PFSK-1 (cell line): ENCODE measurements around the gene TTLL12.

ENCODE experiments used
- FOXP2 ChIP-seq: optimal IDR thresholded peaks from 2 replicates; pipeline ENCODE3; 2011; ENCODE audit warnings: borderline replicate concordance, control low read depth, inconsistent platforms; ENCODE audit not compliant: insufficient read depth; ENCODE audit errors: extremely low read length, extremely low read depth
- POLR2AphosphoS5 ChIP-seq: IDR thresholded peaks from 2 replicates; pipeline ENCODE4 v1.6.1; 2012; ENCODE audit warnings: low read depth, mild to moderate bottlenecking, control low read depth, low read length, moderate library complexity
- SIN3A ChIP-seq: IDR thresholded peaks from 2 replicates; pipeline ENCODE4 v1.6.1; 2012; ENCODE audit warnings: mild to moderate bottlenecking, low read length, moderate library complexity, borderline replicate concordance; ENCODE audit not compliant: insufficient read depth
- TAF1 ChIP-seq: IDR thresholded peaks from 2 replicates; pipeline ENCODE4 v1.6.1; 2012; ENCODE audit warnings: low read length, control low read depth, borderline replicate concordance; ENCODE audit not compliant: insufficient read depth
- TF ChIP-seq, protein P1 (sequence below), 2 experiments: IDR thresholded peaks; 2 replicates each; pipeline versions ENCODE4 v1.6.1 to v1.8.0; 2011 to 2012; ENCODE audit warnings: low read depth in 2 of 2, low read length in 2 of 2, control low read depth in 1 of 2, inconsistent platforms in 1 of 2, mild to moderate bottlenecking in 1 of 2, moderate library complexity in 1 of 2; ENCODE audit not compliant: insufficient read depth in 1 of 2

The TTLL12 gene

DNA sequence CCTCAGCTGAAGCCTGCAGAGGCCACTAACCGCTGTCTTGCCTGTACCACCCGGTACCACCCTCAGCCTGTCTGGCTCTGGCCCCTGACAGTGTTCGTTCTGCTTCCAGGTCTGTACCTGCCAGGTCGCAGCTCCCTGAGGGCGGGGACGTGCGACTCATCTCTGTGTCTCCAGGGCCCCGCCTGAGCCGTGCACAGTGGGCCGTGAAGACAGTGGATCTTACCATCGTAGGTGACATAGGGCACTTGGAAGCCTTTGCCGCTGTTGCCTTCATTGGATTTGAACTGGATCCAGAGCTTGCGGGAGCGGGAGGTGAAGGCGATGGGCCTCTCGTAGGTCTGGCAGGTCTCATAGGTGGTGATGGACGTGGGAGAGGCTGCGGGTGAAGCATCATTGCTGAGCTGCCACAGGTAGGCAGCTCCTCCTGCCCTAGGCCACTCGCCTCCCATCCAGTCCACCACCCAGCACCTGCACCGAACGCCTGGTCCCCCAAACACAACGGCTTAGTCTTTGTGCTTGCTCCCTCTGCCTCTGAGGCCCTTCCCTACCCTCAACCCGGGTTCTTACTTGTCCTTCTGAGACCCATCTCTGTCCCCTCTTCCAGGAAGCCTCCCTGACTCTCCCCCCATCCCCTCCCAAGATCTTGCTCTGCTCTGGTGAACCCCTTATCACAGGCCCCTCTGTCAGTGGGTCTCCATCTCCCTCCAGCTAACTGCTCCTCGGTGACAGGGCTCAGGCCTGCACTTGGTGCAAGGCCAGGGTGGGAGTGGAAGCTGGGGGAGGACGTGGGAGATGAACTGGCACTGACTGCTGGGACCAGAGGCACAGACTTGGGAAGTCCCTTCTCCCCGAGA lies 21.1 kb upstream of the TTLL12 start:
- TF ChIP-seq FOXP2 (no peak), TAF1 (no peak), SIN3A (no peak), POLR2AphosphoS5 (no peak)
- TF ChIP-seq, protein P1, sequence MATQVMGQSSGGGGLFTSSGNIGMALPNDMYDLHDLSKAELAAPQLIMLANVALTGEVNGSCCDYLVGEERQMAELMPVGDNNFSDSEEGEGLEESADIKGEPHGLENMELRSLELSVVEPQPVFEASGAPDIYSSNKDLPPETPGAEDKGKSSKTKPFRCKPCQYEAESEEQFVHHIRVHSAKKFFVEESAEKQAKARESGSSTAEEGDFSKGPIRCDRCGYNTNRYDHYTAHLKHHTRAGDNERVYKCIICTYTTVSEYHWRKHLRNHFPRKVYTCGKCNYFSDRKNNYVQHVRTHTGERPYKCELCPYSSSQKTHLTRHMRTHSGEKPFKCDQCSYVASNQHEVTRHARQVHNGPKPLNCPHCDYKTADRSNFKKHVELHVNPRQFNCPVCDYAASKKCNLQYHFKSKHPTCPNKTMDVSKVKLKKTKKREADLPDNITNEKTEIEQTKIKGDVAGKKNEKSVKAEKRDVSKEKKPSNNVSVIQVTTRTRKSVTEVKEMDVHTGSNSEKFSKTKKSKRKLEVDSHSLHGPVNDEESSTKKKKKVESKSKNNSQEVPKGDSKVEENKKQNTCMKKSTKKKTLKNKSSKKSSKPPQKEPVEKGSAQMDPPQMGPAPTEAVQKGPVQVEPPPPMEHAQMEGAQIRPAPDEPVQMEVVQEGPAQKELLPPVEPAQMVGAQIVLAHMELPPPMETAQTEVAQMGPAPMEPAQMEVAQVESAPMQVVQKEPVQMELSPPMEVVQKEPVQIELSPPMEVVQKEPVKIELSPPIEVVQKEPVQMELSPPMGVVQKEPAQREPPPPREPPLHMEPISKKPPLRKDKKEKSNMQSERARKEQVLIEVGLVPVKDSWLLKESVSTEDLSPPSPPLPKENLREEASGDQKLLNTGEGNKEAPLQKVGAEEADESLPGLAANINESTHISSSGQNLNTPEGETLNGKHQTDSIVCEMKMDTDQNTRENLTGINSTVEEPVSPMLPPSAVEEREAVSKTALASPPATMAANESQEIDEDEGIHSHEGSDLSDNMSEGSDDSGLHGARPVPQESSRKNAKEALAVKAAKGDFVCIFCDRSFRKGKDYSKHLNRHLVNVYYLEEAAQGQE (IDR thresholded peaks at IDR 0.05; ENCODE audit: insufficient read depth in 1 of 2, low read depth in 2 of 2, low read length in 2 of 2) = no peak

DNA sequence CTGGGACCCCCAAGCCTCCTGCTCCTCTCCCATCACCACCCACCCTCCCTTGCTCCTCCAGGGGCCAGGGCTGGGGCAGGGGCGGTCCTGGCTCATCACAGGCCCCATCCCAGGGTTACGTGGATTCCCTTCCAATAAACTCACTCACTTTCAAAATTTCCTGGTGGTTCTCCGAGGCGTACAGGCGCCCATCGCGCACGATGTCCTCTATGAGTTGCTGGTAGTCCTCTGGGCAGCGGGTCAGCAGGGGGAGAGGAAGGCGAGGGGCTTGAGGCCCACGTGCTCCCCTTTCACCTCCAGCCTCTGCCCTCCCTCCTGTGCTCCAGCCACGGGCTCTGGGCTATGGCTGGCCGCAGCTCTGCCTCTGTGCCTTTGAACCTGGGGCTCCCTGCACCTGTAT lies 20.5 kb upstream of the TTLL12 start:
- no peak for TF ChIP-seq POLR2AphosphoS5
- no peak for TF ChIP-seq TAF1
- no peak for TF ChIP-seq FOXP2
- TF ChIP-seq SIN3A = no peak
- TF ChIP-seq, protein P1 (IDR thresholded peaks at IDR 0.05; ENCODE audit: insufficient read depth in 1 of 2, low read depth in 2 of 2, low read length in 2 of 2) = no peak

DNA sequence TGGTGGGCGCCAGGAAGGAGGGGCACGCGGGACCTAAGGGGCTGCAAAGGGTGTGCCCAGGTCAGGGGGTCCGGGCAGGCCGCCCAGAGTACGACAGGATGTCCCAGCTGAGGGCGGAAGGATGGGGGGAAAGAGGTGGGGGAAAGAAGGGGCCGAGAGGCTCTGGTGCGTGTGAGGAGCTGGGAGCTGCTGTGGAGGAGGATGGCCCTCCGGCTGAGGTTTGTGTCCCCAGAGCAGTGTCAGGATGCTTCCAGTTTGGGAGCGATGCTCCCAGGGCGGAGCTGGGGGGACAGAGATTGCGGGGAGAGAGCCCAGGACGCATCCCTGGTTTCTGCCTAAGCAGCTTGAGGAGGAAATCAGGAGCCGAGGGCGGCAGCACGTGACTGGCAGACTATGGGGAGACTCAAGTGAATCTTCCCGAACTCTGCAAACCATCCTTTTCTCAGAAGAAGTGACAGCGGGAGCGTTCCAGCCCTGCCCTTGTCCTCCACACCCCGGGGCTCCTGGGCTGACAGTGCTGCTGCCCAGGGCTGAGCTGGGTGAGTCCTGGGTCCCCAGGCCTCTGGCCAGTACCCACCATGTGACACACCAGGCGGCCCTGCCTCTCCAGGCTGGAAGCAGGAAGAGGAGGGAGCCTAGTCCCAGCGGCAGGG lies 19.7 kb upstream of the TTLL12 start:
- TF ChIP-seq TAF1 (no peak), FOXP2 (no peak), POLR2AphosphoS5 (no peak), SIN3A (no peak)
- TF ChIP-seq, protein P1 (IDR thresholded peaks at IDR 0.05; ENCODE audit: insufficient read depth in 1 of 2, low read depth in 2 of 2, low read length in 2 of 2) = no peak

DNA sequence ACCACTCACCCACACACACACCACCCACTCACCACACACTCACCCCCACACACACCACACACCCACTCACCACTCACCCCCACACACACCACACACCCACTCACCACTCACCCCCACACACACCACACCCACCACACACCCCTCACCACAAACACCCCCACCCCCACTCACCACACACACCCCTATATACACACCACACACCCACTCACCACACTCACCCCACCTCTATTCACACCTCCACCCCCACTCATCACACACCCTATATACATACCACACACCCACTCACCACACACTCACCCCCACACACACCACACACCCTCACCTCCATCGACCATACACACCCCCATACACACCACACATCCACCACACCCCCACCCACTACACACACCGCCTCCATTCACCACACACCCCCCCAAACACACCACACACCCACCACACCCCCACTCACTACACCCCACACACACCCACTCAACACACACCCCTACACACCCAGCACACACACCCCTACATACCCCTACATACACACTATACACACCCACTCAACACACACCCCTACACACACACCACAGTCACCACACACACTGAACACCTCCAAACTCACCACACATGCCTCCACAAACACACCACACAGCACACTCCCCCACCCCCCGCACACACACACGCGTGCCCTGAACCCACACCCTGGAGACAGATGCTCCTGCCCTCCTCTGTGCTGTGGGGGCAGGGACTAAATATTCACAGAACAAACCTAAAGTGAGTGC lies 19.0 kb upstream of the TTLL12 start:
- TF ChIP-seq, protein P1 (IDR thresholded peaks at IDR 0.05; ENCODE audit: insufficient read depth in 1 of 2, low read depth in 2 of 2, low read length in 2 of 2) = no peak
- TF ChIP-seq TAF1 = no peak
- no peak for TF ChIP-seq FOXP2
- no peak for TF ChIP-seq POLR2AphosphoS5
- TF ChIP-seq SIN3A = no peak
